Cardiac fibroblast (primary cell): ENCODE data around the gene MTMR3.
"Not testable (repeated sequence)": the region's sequence is repeated elsewhere in the genome, so short reads cannot be mapped to it uniquely, and the experiment has no call there.

Source experiments
- DNase-seq, 2 donors: peaks; one replicate each; pipeline versions ENCODE4 v3.0.0 to v3.0.0-alpha.2; 2010; ENCODE audit warnings: low read depth in 2 of 2
- H3K4me3 ChIP-seq, 2 donors: replicated peaks in 1 of 2; 1 replicate in 1 of 2; 2 replicates in 1 of 2; pipeline ENCODE4 v1.5.1; 2011; ENCODE audit warnings: low read depth in 2 of 2, low read length in 2 of 2, mild to moderate bottlenecking in 2 of 2, moderate library complexity in 1 of 2
- CTCF ChIP-seq: IDR thresholded peaks from one replicate; pipeline ENCODE4 v1.5.1; 2011; ENCODE audit warnings: low read depth, mild to moderate bottlenecking, low read length, inconsistent platforms

Gene MTMR3

DNA sequence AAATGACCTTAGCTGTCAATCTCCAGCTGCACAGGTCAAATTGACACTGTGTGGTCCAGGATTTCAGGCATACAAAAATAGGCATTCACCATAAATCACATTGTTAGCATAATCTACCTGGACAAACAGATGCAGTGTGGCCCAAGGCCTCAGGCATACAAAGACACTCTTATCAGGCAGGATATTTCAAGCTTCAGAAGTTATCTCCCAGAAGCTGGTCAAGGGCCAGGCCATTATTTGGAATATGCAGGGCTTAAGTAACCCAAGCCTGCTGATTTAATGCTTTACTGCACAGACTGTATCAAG is 171.7 kb downstream of the MTMR3 start:
- no peak for TF ChIP-seq CTCF
- no peak for DNase-seq
- no peak overlapping the region for H3K4me3 ChIP-seq

DNA sequence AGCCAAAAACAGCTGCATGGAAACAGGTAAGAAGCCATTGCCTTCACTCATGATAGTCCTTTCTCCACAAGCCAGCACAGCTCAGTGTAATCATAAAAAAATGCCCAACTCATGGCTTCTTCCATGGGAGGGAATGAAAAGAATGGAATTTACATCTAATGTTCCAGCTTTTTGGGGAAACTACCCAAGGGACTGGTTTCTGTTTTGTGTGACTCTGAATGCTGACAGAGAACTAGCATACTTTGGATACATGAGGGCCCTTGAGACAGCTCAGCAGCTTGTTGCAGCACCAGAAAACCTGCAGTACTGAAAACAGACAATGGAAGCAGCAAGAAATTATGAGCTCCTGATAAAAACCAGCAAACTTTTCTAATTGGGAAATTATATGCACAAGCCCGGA is 173.0 kb downstream of the MTMR3 start:
- no peak for DNase-seq
- H3K4me3 ChIP-seq = no peak overlapping the region
- TF ChIP-seq CTCF = no peak

GRCh38 chr22:30057375-30057774 is 174.4 kb downstream of the MTMR3 start:
- TF ChIP-seq CTCF = no peak
- no peak for DNase-seq
- no peak overlapping the region for H3K4me3 ChIP-seq

DNA sequence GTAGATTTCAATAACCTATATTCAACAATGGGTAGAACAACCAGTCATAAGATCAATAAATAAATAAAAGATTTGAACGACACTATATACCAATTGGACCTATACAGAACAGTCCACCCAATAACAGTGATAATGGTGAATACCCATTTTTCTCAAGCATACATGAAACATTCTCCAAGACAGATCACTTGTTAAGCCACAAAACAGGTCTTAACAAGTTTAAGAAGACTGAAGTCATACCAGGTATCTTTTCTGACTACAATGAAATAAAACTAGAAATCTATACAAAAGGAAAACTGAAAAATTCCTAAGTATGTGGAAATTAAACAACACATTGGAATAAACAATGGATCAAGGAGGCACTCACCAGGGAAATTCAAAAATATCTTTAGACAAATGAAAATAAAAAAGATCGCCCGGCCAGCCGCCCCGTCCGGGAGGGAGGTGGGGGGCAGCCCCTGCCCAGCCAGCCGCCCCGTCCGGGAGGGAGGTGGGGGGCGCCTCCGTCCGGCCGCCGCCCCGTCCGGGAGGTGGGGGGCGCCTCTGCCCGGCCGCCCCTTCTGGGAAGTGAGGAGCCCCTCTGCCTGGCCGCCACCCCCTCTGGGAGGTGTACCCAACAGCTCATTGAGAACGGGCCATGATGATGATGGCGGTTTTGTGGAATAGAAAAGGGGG is 176.5 kb downstream of the MTMR3 start:
- DNase-seq, H3K4me3 ChIP-seq: not testable (repeated sequence)

GRCh38 chr22:30061094-30061493 is 178.1 kb downstream of the MTMR3 start:
- H3K4me3 ChIP-seq, DNase-seq: not testable (repeated sequence)

DNA sequence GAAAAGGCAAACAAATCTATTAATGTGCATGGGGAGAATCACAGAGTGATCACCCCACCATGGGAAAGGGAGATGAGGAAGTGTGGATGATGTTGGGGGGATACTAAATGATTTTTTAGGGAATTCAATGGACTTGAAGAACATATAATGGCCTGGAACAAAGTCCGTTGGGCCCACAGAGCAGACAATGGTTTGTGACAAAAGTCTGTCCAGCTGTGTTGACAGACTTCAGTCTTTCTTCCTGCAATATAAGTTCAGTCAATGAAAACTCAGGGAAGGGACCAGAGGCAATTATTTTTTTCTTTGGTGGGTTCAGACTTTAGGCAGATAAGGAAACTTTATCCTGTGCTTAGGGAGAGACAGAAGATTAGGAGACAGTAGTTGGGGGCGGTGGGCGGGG is 179.3 kb downstream of the MTMR3 start:
- no peak for TF ChIP-seq CTCF
- no peak for DNase-seq

GRCh38 chr22:30062950-30063349 is 180.0 kb downstream of the MTMR3 start:
- TF ChIP-seq CTCF = no peak
- DNase-seq = no peak
- H3K4me3 ChIP-seq = no peak overlapping the region

More for the DNA sequence above, 179.3 kb downstream of the MTMR3 start:
- no peak overlapping the region for H3K4me3 ChIP-seq

- TF ChIP-seq CTCF = no peak
- no peak overlapping the region for H3K4me3 ChIP-seq
- no peak for DNase-seq
Observed at GRCh38 chr22:30064172-30064571, 181.2 kb downstream of the MTMR3 start.
